ENCODE data around the gene ITPK1.

Gene ITPK1

DNA sequence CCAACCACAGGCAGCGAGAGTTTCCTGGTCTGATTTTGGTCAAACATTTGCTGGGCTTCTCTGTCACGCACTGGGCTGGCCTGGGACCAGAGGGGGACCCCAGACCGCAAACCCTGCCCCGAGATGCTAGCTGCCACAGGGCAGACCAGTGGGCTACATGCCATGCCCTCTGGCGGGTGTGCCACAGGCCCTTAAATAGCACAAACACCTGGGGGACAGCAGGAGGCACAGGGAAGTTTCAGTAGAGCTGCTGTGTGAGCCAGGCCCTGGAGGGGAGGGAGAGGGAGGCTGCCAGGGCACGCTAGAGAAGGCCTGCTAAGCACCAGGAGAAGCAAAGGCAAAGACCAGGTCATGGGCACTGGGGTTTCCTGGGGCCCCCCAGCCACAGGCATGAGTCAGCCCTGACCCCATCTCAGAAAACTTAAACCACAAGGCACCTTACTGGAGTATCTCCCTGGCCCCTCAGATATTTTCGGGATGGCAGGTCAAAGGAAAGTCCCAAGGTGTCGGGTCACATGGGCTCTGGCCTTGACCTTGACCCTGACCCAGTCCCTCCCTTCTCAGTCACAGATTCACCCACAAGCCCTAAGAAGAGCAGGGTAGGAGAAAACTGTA, 29.2 kb downstream of the ITPK1 start:
- no peak for DNase-seq (ENCODE audit: insufficient read length)
- no peak for TF ChIP-seq TAF1 (IDR thresholded peaks at IDR 0.05; ENCODE audit: borderline replicate concordance, low read depth, low read length)
- no peak for TF ChIP-seq POLR2AphosphoS5 (IDR thresholded peaks at IDR 0.05; ENCODE audit: low read depth, low read length)
- TF ChIP-seq POLR2A (IDR thresholded peaks at IDR 0.05; ENCODE audit: low read depth, low read length): no peak
- FAIRE-seq: no peak

DNA sequence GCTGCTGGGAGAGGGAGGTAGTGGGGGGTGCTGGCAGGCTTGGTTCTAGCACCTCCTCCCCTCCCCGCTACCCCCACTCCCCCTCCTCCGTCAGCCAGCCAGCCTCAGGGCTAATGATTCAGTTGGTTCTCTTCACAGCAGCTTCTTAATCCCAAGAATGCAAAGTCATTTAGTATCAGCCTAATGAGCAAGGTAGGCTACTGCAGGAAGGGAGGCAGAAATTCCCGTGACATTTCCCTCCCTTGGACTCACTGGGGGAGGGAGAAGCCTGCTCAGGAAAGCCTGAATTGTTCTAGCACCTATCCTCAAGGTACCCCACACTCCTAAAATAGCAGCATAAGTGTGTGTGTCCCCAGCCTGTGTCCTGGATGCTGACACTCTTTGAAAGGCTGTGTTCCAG, 29.8 kb downstream of the ITPK1 start:
- TF ChIP-seq POLR2A (IDR thresholded peaks at IDR 0.05; ENCODE audit: low read depth, low read length) (no peak), POLR2AphosphoS5 (IDR thresholded peaks at IDR 0.05; ENCODE audit: low read depth, low read length) (no peak), TAF1 (IDR thresholded peaks at IDR 0.05; ENCODE audit: borderline replicate concordance, low read depth, low read length) (no peak)
- FAIRE-seq (no peak), DNase-seq (ENCODE audit: insufficient read length) (no peak)

DNA sequence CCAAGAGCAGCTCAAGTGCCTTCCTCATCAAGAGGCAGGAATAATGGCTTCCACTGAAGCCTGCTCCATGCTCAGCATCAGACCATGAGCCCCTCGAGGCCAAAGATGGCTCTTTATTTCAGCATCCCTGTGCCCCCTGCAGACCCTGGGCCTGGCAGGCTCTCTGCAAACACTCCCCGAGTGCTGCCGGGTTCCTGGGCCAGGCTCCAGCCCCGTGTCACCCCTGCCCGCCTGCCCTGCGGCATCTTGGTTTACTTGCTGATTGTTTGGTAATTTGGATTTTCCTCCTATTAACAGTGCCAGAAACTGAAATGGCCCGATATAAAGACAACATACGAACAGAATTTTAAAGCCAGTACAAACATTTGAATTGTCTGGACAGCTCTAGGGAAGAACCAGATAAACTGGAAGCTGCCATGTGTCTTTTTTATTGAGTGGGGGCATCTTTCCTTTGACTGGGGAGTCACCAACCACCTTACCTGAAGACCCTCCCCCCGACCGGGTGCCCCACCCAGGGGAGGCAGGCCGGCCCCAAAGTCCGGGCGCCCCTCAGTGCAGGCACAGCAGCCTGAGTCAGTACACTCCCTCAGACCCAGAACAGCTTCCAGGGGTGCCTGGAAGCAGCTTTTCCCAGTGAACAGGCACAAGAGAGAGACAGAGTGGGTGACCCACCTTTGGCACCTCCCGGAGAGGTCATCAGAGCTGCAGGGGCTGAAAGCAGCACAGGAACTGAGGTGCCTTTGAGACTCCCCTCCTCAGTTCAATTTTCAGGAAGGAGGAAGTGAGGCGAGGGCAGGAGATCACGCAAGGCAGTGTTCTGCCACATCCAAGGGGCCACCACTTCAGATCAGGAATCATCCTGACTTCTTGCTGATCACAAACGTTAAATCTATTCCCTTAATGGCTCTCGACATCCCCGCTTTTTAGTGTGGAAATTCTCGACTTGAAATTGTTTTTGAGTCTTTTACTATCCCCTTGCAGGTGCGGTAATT, 30.6 kb downstream of the ITPK1 start:
- DNase-seq (ENCODE audit: insufficient read length) (no peak), FAIRE-seq (no peak)

DNA sequence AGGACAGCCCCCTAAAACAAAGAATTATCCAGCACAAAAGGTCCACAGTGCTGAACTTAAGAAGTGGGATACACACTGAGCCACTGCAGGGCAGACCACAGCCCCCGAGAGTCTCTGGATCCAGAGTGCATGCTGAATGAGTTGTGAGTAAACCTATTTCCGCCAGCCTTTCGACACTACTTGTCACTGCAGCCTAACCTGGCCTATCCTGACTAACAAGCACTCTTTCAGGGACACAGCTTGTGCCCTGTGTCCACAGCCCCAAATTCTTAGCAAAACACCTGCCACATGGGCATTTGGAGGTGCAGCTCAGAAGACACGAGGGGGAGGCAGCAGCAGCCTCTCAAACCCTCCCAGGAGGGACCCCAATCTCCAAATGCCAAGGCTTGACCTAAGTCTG, 31.3 kb downstream of the ITPK1 start:
- DNase-seq (ENCODE audit: insufficient read length) (no peak), FAIRE-seq (no peak)
- TF ChIP-seq TAF1 (IDR thresholded peaks at IDR 0.05; ENCODE audit: borderline replicate concordance, low read depth, low read length) (no peak), POLR2AphosphoS5 (IDR thresholded peaks at IDR 0.05; ENCODE audit: low read depth, low read length) (no peak), POLR2A (IDR thresholded peaks at IDR 0.05; ENCODE audit: low read depth, low read length) (no peak)

More for the DNA sequence above, 30.6 kb downstream of the ITPK1 start:
- no peak for TF ChIP-seq POLR2AphosphoS5 (IDR thresholded peaks at IDR 0.05; ENCODE audit: low read depth, low read length)
- TF ChIP-seq POLR2A (IDR thresholded peaks at IDR 0.05; ENCODE audit: low read depth, low read length): no peak
- TF ChIP-seq TAF1 (IDR thresholded peaks at IDR 0.05; ENCODE audit: borderline replicate concordance, low read depth, low read length): no peak

DNA sequence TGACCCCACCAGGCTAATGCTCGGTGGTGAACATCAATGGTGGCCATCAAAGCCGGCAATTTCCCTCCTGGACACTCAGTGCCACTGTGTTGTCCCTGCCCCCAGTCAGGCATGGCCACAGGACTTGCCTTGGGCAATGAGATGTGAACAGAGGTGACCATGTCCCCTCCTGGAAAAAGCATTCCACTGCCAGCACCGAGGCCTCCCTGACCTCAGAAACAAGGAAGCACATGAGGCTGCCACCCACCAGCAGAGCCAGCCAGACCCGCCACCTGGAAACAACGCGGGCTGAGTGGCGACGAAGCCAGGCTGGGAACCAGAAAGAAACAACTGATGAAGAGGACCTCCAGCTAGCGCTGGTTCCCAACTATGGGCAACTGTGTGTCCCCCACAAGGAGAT, 31.8 kb downstream of the ITPK1 start:
- FAIRE-seq: no peak
- TF ChIP-seq POLR2AphosphoS5 (IDR thresholded peaks at IDR 0.05; ENCODE audit: low read depth, low read length) (no peak), TAF1 (IDR thresholded peaks at IDR 0.05; ENCODE audit: borderline replicate concordance, low read depth, low read length) (no peak), POLR2A (IDR thresholded peaks at IDR 0.05; ENCODE audit: low read depth, low read length) (no peak)
- no peak for DNase-seq (ENCODE audit: insufficient read length)

DNA sequence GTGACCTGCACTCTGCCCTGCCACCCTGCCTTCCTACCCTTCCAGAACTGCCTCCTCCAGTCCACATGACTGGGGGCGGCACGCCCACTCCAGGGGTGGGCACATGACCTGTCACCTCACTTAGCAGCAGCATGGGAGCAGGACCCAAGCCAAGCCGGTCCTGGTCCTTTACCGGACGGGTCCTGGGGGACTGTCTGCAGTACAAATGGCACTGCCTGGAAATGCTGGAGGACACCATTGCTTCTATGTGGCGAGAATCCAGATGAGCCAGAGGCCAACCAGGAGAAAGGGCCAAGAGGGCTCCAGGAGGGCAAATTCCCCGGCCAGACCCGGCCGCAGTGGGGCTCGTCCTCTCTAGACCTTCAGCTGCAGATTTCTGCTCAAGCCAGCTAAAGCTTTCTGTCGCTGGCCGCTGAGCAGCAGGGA, 33.1 kb downstream of the ITPK1 start:
- FAIRE-seq (no peak), DNase-seq (ENCODE audit: insufficient read length) (no peak)
- TF ChIP-seq POLR2A (IDR thresholded peaks at IDR 0.05; ENCODE audit: low read depth, low read length) (no peak), TAF1 (IDR thresholded peaks at IDR 0.05; ENCODE audit: borderline replicate concordance, low read depth, low read length) (no peak), POLR2AphosphoS5 (IDR thresholded peaks at IDR 0.05; ENCODE audit: low read depth, low read length) (no peak)

DNA sequence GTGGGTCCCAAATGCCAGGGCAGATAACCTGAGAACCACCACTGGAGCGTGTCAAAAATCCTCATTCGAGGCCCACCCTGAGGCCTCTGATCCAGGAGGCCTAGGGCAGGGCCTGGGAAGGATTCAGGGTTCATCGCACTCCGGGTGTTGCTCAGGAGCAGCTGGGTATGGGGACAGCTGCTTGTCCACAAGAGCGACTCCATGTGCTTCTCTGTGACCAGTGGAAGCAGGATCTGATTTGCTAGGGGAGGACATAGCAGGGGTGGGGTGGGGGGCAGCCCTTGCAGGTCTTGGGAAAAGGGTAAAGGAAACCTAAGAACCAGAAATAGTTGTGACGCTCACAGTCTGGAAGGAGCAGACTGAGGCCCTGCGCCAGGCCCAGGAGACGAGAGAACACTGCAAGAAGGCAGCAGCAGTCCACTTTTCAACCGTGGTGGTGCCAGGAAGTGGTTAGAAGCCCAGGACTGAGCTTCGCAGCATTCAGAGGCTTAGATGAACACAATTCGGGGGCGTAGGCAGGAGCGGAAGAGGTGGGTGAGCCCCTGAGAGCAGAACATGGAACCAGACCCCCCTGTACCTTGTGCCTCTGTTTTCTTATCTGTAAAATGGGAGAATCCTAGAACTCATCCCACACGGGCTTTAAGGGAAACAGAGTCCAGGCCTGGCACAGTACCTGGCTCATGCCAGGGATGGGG, 33.7 kb downstream of the ITPK1 start:
- DNase-seq (ENCODE audit: insufficient read length): no peak
- FAIRE-seq: no peak
- TF ChIP-seq POLR2A (IDR thresholded peaks at IDR 0.05; ENCODE audit: low read depth, low read length) (peak; percentile 40; the same call in 1 of the 2 replicates), TAF1 (IDR thresholded peaks at IDR 0.05; ENCODE audit: borderline replicate concordance, low read depth, low read length) (no peak)

DNA sequence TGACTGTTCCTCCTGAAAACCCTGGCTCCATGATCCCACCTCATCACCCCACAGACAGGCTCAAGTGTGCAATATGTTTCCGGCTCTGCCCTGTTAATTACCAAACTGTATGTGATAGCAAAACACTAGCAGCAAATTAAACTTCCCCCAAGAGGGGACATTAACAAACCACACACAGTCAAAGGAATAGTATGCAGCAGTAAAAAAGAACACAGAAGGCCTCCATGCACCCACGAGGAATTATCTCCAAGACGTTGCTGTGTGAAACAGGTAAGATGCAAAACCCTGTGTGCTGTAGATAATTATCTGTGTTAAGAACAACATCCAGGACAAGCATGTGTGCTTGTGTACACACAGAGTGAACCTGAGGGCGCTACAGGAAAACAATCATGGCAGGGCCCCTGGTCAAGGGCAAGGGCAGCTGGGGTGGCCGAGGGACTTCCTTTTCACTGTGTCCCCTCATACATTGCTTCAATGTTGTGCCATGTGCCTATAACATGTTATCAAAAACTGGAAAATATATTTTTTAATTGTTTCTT, 35.8 kb downstream of the ITPK1 start:
- FAIRE-seq (no peak), DNase-seq (ENCODE audit: insufficient read length) (no peak)
- TF ChIP-seq POLR2AphosphoS5 (IDR thresholded peaks at IDR 0.05; ENCODE audit: low read depth, low read length): no peak
- no peak for TF ChIP-seq TAF1 (IDR thresholded peaks at IDR 0.05; ENCODE audit: borderline replicate concordance, low read depth, low read length)
- no peak for TF ChIP-seq POLR2A (IDR thresholded peaks at IDR 0.05; ENCODE audit: low read depth, low read length)

DNA sequence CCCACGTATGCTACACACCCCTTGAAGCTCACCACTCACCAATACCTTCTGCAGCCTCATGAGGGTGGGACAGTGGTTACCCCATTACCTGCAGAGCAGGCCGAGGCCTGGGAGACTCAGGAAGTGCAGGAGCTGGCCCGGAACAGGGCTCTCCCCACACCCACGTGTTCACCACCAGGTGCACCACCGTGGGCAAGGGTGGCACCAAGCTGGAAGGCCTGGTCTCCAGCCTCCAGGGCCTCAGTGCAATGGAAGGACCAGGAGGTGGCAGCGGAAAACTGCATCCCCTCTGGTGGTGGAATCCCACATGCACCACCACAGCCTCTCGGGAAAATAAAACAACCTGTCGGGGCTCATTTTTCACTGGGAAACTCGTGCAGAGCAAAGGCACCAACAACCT, 36.4 kb downstream of the ITPK1 start:
- TF ChIP-seq POLR2AphosphoS5 (IDR thresholded peaks at IDR 0.05; ENCODE audit: low read depth, low read length): no peak
- no peak for TF ChIP-seq POLR2A (IDR thresholded peaks at IDR 0.05; ENCODE audit: low read depth, low read length)
- no peak for TF ChIP-seq TAF1 (IDR thresholded peaks at IDR 0.05; ENCODE audit: borderline replicate concordance, low read depth, low read length)
- DNase-seq (ENCODE audit: insufficient read length) (no peak), FAIRE-seq (no peak)

DNA sequence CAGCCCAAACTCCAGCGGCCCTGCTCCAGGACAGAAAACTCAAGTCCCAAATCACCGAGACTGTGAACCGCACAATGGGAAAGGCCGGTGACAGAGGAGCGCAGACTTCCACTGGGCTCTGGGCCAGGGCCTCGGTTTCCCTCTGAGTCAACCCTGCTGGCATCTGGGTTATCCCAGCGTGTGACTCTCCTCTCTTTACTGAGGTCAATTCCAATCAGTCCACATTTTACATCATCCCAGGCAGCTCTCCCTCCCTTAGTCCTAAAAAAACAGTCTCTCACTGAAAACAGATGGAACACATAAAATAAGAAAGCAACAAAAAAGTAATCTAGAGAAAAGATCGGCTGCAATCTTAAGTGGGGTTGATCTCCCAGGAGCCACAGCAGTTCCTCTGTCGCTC, 36.9 kb downstream of the ITPK1 start:
- TF ChIP-seq POLR2A (IDR thresholded peaks at IDR 0.05; ENCODE audit: low read depth, low read length) (no peak), TAF1 (IDR thresholded peaks at IDR 0.05; ENCODE audit: borderline replicate concordance, low read depth, low read length) (no peak), POLR2AphosphoS5 (IDR thresholded peaks at IDR 0.05; ENCODE audit: low read depth, low read length) (no peak)
- FAIRE-seq: no peak
- DNase-seq (ENCODE audit: insufficient read length): no peak

DNA sequence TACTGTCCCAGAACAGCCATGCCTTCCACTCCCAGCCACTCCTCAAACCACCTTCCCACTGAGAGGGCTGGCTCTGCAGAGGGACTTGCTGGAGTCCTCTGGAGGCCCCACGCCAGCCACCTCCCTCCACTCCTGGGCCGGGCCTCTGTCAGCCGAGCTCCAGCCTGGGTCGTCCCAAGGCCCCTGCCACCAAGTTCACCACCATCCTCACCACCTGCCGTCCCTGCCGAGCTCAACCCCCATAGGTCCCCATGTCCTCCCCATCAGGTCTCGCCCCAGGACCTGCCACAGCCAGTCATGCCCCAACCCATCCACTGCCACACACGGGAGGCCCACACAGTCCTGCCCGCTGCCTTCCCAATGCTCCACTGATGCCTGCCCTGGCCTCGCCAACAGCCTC, 39.0 kb downstream of the ITPK1 start:
- TF ChIP-seq TAF1 (IDR thresholded peaks at IDR 0.05; ENCODE audit: borderline replicate concordance, low read depth, low read length) (no peak), POLR2AphosphoS5 (IDR thresholded peaks at IDR 0.05; ENCODE audit: low read depth, low read length) (no peak), POLR2A (IDR thresholded peaks at IDR 0.05; ENCODE audit: low read depth, low read length) (no peak)
- no peak for FAIRE-seq

More for the DNA sequence above, 39.0 kb downstream of the ITPK1 start:
- no peak for DNase-seq (ENCODE audit: insufficient read length)

Data from GM12892 (cell line).